ENCODE measurements around the gene RAB11FIP3.
"Not testable (repeated sequence)": the region's sequence is repeated elsewhere in the genome, so short reads cannot be mapped to it uniquely, and the experiment has no call there.

RAB11FIP3 gene

GRCh38 chr16:467249-467871 is 41.9 kb downstream of the RAB11FIP3 start:
- not testable (repeated sequence) for DNase-seq (ENCODE audit: low spot score)

DNA sequence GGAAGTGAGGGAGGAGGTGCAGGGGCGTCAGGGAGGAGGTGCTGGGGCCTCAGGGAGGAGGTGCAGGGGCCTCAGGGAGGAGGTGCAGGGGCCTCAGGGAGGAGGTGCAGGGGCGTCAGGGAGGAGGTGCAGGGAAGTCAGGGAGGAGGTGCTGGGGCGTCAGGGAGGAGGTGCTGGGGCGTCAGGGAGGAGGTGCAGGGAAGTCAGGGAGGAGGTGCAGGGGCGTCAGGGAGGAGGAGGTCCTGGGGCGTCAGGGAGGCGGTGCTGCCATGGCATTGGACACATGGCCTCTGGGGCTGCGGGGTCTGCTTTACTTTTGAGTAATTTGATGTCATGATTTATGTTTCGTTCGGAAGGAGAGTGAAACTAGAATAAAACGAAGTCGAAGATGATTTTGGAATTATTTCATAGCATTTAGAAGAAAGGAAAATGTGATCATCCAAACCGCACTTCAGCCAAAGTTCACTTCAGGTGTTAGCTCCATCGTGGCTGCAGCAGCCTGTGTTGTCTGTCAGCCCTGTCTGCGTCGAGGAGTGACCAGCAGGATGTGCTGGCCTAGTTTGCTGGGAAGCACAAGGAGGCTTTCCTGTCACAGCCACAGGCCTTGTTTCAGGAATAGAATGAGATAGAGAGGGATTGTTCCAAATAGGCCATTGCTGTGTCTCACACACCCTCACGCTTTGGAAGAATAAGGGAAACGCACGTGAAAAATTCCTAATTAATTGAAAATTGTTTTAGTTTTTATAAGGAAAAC is 42.8 kb downstream of the RAB11FIP3 start:
- no peak for DNase-seq (ENCODE audit: low spot score)

DNA sequence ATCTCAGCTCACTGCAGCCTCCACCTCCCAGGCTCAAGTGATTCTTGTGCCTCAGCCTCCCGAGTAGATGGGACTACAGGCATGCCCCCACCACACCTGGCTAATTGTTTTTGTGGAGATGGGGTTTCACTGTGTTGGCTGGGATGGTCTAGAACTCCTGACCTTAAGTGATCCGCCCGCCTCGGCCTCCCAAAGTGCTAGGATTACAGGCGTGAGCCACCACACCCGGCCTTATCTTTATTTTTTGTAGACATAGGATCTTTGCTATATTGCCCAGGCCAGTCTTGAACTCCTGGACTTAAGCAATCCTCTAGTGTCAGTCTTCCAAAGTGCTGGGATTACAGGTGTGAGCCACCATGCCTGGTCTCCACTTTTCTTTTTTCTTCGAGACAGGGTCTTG is 44.0 kb downstream of the RAB11FIP3 start:
- DNase-seq (ENCODE audit: low spot score) = not testable (repeated sequence)

DNA sequence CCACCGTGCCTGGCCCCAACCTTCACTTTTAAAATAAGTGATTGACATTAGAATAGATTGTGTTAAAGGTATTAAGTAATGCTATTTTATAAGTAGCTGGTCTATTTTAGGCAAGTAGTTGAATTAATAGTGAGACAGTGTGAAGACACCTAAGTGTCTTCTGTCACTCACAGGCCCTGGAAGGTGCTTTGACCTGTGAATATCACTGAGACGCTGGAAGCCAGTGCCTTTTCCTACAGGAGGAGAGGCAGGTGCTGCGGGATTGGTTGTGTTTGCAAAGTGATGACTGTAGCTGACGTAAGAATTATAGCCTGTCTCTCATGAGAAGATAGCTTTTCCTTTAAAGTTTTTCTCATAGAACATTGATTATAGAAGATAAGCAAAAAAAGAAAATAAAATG is 45.0 kb downstream of the RAB11FIP3 start:
- no peak for DNase-seq (ENCODE audit: low spot score)

- DNase-seq (ENCODE audit: low spot score) = peak; percentile 73
These were observed 46.1 kb downstream of the RAB11FIP3 start for GRCh38 chr16:471353-472198.

- no peak for DNase-seq (ENCODE audit: low spot score)
These were observed 46.7 kb downstream of the RAB11FIP3 start for GRCh38 chr16:472199-472504.

DNA sequence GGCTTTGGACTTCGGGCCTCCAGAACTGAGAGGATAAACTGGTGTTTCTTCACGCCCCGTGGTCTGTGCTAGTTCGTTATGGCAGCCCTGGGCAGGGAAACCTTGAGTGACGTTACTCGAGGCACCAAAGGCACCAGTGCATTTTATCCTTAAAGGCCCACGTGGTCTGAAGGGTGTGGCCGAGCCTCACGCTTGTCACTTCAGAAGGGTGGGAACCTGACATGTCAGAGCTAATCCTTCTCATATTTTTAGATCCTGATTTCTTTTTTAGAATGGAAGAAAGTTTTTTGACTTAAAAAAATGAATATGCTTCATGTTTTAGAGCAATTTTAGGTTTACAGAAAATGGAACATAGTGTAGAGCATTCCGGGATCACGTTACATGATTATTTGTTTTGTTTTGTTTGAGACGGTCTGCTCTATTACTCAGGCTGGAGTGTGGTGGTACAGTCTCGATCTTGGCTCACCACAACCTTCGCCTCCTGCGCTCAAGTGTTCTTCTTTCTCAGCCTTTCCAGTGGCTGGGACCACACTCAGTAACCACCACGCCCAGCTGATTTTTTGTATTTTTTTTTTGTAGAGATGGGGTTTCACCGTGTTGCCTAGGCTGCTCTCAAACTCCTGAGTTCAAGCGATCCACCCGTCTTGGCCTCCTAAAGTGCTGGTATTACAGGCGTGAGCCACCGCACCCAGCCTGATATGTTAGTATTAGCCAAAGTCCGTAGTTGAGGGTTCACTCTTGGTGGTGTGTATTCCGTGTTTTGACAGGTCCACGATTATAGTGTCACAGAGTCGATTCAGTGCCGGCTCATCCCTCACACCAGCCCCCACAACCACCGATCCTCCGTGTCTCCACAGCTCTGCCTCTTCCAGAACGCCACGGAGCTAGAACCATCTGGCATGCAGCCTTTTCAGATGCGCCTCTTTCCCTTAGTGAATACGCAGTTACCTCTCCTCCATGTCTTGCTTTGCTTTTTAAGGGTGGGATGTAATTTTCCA is 47.9 kb downstream of the RAB11FIP3 start:
- DNase-seq (ENCODE audit: low spot score) = no peak

- no peak for DNase-seq (ENCODE audit: low spot score)
These were observed 49.1 kb downstream of the RAB11FIP3 start for GRCh38 chr16:474420-475122.

DNA sequence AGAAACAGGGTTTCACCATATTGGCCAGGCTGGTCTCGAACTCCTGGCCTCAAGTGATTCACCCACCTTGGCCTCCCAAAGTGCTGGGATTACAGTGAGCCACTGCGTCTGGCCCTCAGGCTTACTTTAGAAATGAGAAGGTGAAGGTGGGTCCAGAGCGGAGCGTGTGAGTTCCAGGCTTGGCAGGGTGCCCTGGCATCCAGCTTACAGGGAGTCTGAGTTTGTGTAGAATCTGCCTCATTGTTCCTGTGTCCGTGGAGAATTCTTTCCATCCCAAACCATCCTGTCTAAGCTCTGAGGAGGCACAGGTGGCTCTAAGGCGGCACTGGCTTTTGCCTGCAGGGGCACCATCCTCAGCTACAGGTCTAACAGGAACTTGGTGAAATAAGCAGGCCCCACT is 50.6 kb downstream of the RAB11FIP3 start:
- DNase-seq (ENCODE audit: low spot score) = no peak

GRCh38 chr16:477301-478157 is 52.1 kb downstream of the RAB11FIP3 start:
- no peak for DNase-seq (ENCODE audit: low spot score)

DNA sequence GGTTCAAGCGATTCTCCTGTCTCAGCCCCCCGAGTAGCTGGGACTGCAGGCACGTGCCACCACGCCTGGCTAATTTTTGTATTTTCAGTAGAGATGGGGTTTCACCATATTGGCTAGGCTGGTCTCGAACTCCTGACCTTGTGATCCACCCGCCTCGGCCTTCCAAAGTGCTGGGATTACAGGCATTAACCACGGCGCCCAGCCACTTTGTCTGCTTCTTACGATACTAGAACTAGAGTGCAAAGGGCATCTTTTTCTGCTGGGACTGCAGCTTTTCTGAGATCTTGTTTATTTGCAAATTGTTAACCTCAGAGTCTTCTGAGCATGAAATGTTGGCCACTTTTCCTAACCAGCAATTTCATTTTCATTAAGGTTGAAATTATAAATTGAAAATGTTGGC is 52.8 kb downstream of the RAB11FIP3 start:
- not testable (repeated sequence) for DNase-seq (ENCODE audit: low spot score)

- no peak for DNase-seq (ENCODE audit: low spot score)
These were observed 57.2 kb downstream of the RAB11FIP3 start for GRCh38 chr16:482468-483185.

DNA sequence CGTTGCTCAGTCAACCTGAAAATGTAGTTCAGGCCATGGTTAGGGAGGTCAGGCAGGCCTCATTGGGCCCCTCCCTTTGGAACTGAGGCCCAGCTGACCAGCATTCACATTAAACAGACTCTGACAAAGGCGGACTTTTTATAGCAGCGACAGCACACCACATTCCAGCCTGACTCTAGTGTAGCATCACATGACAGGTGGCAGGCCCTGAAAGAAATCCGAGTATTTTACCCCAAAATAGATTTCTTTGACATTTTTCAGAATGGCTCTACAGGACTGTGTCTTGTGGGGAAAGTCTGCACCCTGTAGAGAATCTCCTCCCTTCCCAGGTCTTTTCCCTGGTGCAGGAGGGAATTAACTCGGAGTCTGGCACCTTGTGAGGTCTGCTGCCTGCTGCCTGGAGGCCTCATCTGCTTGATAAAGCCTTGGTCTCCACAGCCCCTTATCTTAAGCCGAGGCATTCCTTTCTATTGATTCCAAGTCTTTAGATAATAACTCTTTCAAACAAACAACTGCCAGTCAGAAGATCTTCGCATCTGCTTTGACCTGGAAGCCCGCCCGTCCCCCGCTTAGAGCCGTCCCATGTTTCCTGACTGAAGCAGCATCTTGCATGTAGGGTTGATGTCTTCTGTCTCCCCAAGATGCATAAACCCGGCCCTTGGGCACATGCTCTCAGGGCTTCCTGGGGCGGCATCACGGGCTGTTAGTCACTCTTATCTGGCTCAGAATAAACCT is 58.1 kb downstream of the RAB11FIP3 start:
- DNase-seq (ENCODE audit: low spot score) = peak; percentile 70

DNA sequence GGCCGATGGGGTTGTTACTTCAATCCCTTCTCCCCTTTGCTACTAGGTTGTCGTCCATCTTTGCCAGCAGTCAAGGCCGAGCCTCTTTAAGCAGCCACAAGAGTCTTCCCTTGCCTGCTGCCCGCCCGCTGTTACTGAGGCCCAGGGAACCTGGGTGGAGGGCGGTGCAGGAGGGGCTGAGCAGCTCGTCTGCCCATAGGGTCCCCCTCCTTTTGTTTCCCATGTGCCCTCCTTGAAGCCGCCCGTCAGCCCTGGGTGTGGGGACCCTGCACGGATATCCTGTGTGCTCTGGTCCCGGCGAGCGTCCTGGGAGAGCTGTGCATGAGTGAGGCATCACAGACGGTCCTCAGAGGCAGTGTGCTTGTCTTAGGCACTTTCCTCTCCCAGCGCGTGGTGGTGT is 64.2 kb downstream of the RAB11FIP3 start:
- no peak for DNase-seq (ENCODE audit: low spot score)

DNA sequence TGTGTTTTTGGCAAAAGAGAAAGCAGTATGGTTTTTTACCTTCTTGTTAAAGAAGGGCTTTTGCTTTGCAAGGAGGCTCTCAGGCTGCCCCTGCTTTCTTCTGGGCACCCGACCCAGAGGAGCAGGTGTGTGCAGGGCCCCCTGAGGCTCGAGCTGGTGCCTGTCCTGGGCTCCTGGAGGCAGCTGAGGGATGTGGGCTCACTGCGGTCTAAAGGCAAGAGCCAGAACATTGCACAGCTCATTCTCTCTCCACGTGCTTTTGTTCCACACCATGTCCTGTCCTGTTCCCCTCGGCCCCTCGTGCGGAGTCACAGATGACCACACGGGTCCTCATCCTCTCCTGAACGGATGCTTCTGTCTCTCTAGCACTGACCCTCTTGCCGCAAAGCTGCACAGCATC is 65.3 kb downstream of the RAB11FIP3 start:
- DNase-seq (ENCODE audit: low spot score) = no peak

DNA sequence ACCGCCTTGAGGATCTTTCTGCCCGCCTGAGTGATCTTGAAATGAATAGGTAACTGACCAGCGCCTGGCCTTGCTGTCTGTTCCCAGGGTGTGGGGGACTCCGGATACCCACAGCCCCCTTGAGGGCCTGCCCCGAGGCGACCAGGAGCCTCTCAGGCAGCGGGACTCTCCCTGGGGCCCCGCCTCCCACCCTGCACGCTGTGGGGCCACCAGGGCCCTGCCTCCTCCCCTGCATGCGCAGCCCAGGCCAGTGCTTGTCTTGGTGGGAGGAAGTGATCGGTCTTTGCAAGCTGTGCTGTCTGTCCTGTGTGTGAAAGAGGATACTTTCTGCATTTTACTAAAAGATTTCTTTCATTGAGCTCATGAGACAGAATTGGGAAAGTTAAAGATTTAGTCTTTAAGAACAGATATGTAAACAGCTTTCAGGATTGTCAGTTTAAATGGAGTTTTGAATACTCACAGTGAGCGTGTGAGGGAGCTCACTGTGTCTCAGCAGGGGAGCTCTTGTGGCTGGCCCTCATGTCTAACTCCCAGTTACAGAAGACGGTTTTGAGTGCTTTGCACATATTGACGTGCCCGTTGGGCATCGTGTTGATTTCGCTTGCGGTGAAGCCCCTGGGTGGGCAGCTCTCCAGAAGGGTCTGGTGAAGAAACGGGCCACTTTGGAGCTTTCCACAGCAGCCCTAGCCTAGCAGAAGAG is 65.9 kb downstream of the RAB11FIP3 start:
- no peak for DNase-seq (ENCODE audit: low spot score)

GRCh38 chr16:492211-492875 is 66.9 kb downstream of the RAB11FIP3 start:
- peak; percentile 68 for DNase-seq (ENCODE audit: low spot score)

DNA sequence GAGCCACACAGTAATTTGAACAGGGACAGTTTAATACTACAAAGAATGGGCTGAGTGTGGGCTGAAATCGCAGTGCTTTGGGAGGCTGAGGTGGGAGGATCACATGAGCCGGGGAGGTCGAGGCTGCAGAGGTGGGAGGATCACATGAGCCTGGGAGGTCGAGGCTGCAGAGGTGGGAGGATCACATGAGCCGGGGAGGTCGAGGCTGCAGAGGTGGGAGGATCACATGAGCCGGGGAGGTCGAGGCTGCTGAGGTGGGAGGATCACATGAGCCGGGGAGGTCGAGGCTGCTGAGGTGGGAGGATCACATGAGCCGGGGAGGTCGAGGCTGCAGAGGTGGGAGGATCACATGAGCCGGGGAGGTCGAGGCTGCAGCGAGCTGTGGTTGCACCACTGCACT is 69.2 kb downstream of the RAB11FIP3 start:
- DNase-seq (ENCODE audit: low spot score) = not testable (repeated sequence)
